PC-9 (cell line): ENCODE results near the gene DUSP23. TPM values are rescaled to one million over a fixed set of nuclear protein-coding genes. Genes with fewer than 3 reads are reported as not detected.

ENCODE experiments used
- BruUV-seq: library from RNA; stranded (reverse); fragments of 400-500 nt; replicated peaks from 2 replicates; lab custom pipeline; 2021; lab: Mats Ljungman, UMichigan
- CTCF ChIA-PET: fragments of 300-600 bp; sonication (Branson Sonifier 250); formaldehyde crosslinking; loops from one replicate; lab custom pipeline; 2022; ENCODE audit warnings: antibody characterized with exemption; lab: Charles Lee
- POLR2A ChIA-PET: fragments of 300-600 bp; sonication (Branson Sonifier 250); formaldehyde crosslinking; loops from one replicate; lab custom pipeline; 2022; ENCODE audit warnings: antibody characterized with exemption; ENCODE audit not compliant: unreplicated experiment; lab: Charles Lee
- DNase-seq, 2 experiments: peaks; one replicate each; pipeline versions ENCODE4 v3.0.0 to v3.0.0-alpha.2; 2015 to 2022; ENCODE audit warnings: mixed read lengths in 1 of 2
- H2AFZ ChIP-seq: fragments of 200-600 bp; sonication (generic); 2 replicates; pipeline ENCODE4 v1.8.1; 2017; ENCODE audit warnings: antibody characterized with exemption
- H3F3A ChIP-seq: fragments of 200-600 bp; sonication (generic); 2 replicates; pipeline ENCODE4 v1.8.1; 2017; ENCODE audit warnings: antibody characterized with exemption, mild to moderate bottlenecking, low read depth; ENCODE audit not compliant: insufficient read depth
- H3K27ac ChIP-seq: fragments of 200-600 bp; sonication (generic); 2 replicates; pipeline ENCODE4 v1.6.1; 2016; ENCODE audit warnings: mixed run types
- H3K27me3 ChIP-seq: fragments of 200-600 bp; sonication (generic); 2 replicates; pipeline ENCODE4 v1.6.1; 2016; ENCODE audit warnings: low read depth, mixed run types; ENCODE audit not compliant: insufficient read depth
- H3K36me3 ChIP-seq: fragments of 200-600 bp; sonication (generic); 2 replicates; pipeline ENCODE4 v1.6.1; 2016; ENCODE audit warnings: low read depth, mixed run types
- H3K4me1 ChIP-seq: fragments of 200-600 bp; sonication (generic); replicated peaks from 2 replicates; pipeline ENCODE4 v1.6.1; 2016; ENCODE audit warnings: mixed run types; ENCODE audit not compliant: insufficient read depth
- H3K4me2 ChIP-seq: fragments of 200-600 bp; sonication (generic); 2 replicates; pipeline ENCODE4 v1.6.1; 2017; ENCODE audit warnings: mixed run types
- H3K4me3 ChIP-seq: fragments of 200-600 bp; sonication (generic); 2 replicates; pipeline ENCODE4 v1.6.1; 2016; ENCODE audit warnings: mixed run types
- H3K79me2 ChIP-seq: fragments of 200-600 bp; sonication (generic); 2 replicates; pipeline ENCODE4 v1.6.1; 2017; ENCODE audit warnings: low read depth, mixed run types
- H3K9me2 ChIP-seq: fragments of 200-600 bp; sonication (generic); 2 replicates; pipeline ENCODE4 v1.8.1; 2017; ENCODE audit warnings: mild to moderate bottlenecking; ENCODE audit not compliant: insufficient read depth
- H3K9me3 ChIP-seq: fragments of 200-600 bp; sonication (generic); 2 replicates; pipeline ENCODE4 v1.8.1; 2016; ENCODE audit warnings: low read depth; ENCODE audit not compliant: insufficient read depth
- H4K20me1 ChIP-seq: fragments of 200-600 bp; sonication (generic); 2 replicates; pipeline ENCODE4 v1.8.1; 2017; ENCODE audit not compliant: insufficient read depth
- CTCF ChIP-seq: fragments of 200-600 bp; sonication (generic); conservative IDR thresholded peaks from 2 replicates; pipeline ENCODE4 v1.6.1; 2017; ENCODE audit warnings: mixed run types, antibody characterized with exemption, mild to moderate bottlenecking, moderate library complexity
- EZH2 ChIP-seq: fragments of 200-600 bp; sonication (generic); IDR thresholded peaks from 2 replicates; pipeline ENCODE4 v1.8.0; 2017; ENCODE audit warnings: antibody characterized with exemption, low read depth
- intact Hi-C: fragments of 100-400 bp; cut with micrococcal nuclease; formaldehyde crosslinking; loops from one replicate; pipeline ENCODE4 v1.10.0; 2022; ENCODE audit not compliant: unreplicated experiment
- total RNA-seq: library from RNA; stranded (reverse); gene quantifications from 2 replicates; pipeline ENCODE4 v1.2.3, GENCODE V29; 2021

The DUSP23 gene
- total RNA-seq, 1 experiment from 2014 or later = 33.1 TPM

- no TSS peak for BruUV-seq
- Histone ChIP-seq H3F3A (no peaks in the 10 kb centered on the region), H2AFZ (no peak overlapping the region), H3K27ac (no peak overlapping the region), H3K4me1 (no peaks in the 10 kb centered on the region), H3K27me3 (peaks cover 16% of the 10 kb centered on the region), H3K4me2 (no peak overlapping the region), H3K4me3 (no peak overlapping the region), H3K9me2 (no peaks in the 10 kb centered on the region), H3K9me3 (no peaks in the 10 kb centered on the region), H3K79me2 (no peaks in the 10 kb centered on the region), H4K20me1 (no peaks in the 10 kb centered on the region), H3K36me3 (no peaks in the 10 kb centered on the region)
- CTCF ChIA-PET = interaction anchor here (1.6 kb wide), 1 partner anchor 20 kb away, joined by 6 read pairs; the partner anchor contains the start of gene DUSP23
- no peak for DNase-seq
- TF ChIP-seq EZH2 (no peak), CTCF (no peak)
- POLR2A ChIA-PET = no interaction called here
- intact Hi-C loops = no loop called here
Measured at GRCh38 chr1:159800177-159800930, 19.6 kb downstream of the DUSP23 start.

GRCh38 chr1:159802111-159802510 lies 21.3 kb downstream of the DUSP23 start, which contains the start of gene FCRL6:
Gene FCRL6, plus strand, starts transcription at chr1:159802360. Its CDS starts 65 bp downstream, at chr1:159802425.
- H3K4me3 ChIP-seq = no peak within 1 kb of the TSS
- 0 out of 2 replicates have a peak, but pooled peaks cover 5% of the 10 kb centered on the region for H3K27me3 ChIP-seq
- no peak within 1 kb of the TSS for H2AFZ ChIP-seq
- no peak within 1 kb of the TSS for H3K27ac ChIP-seq
- intact Hi-C loops = no loop called here
- TF ChIP-seq CTCF = no peak
- no peak for TF ChIP-seq EZH2
- no peaks in the 10 kb centered on the region for H3F3A ChIP-seq
- ChIA-PET POLR2A (no interaction called here), CTCF (no interaction called here)
- BruUV-seq = no TSS peak
- H3K36me3 ChIP-seq = no peaks in the 10 kb centered on the region
- H3K4me1 ChIP-seq = no peaks in the 10 kb centered on the region
- no peak for DNase-seq
- no peaks in the 10 kb centered on the region for H3K9me3 ChIP-seq
- H3K79me2 ChIP-seq = no peaks in the 10 kb centered on the region
- H4K20me1 ChIP-seq = no peaks in the 10 kb centered on the region
- no peak within 1 kb of the TSS for H3K4me2 ChIP-seq
- no peaks in the 10 kb centered on the region for H3K9me2 ChIP-seq

GRCh38 chr1:159803956-159804689 lies 23.4 kb downstream of the DUSP23 start:
- Histone ChIP-seq H3K27me3 (no peaks in the 10 kb centered on the region), H3K79me2 (no peaks in the 10 kb centered on the region), H3K36me3 (no peaks in the 10 kb centered on the region), H3F3A (no peaks in the 10 kb centered on the region), H3K27ac (no peak overlapping the region), H4K20me1 (no peaks in the 10 kb centered on the region), H3K4me3 (no peak overlapping the region), H3K4me2 (no peak overlapping the region), H3K9me3 (no peaks in the 10 kb centered on the region), H2AFZ (no peak overlapping the region), H3K9me2 (no peaks in the 10 kb centered on the region), H3K4me1 (no peaks in the 10 kb centered on the region)
- no peak for TF ChIP-seq CTCF
- TF ChIP-seq EZH2 = no peak
- CTCF ChIA-PET = no interaction called here
- intact Hi-C loops = no loop called here
- POLR2A ChIA-PET = no interaction called here
- DNase-seq = no peak
- BruUV-seq = no TSS peak
